Stimulated activated CD8-positive, alpha-beta memory T cell treated with anti-CD3 and anti-CD28 coated beads, Interleukin-15, amount 100 ng/mL, for 48 hours (primary cell): ENCODE results near the gene NUP42.
"Not testable (repeated sequence)": the region's sequence is repeated elsewhere in the genome, so short reads cannot be mapped to it uniquely, and the experiment has no call there.

Experiments
- DNase-seq, 2 donors: peaks; one replicate each; pipeline ENCODE4 v3.0.0-alpha.2; 2020; ENCODE audit warnings: low read depth in 2 of 2

The NUP42 gene, protein sequence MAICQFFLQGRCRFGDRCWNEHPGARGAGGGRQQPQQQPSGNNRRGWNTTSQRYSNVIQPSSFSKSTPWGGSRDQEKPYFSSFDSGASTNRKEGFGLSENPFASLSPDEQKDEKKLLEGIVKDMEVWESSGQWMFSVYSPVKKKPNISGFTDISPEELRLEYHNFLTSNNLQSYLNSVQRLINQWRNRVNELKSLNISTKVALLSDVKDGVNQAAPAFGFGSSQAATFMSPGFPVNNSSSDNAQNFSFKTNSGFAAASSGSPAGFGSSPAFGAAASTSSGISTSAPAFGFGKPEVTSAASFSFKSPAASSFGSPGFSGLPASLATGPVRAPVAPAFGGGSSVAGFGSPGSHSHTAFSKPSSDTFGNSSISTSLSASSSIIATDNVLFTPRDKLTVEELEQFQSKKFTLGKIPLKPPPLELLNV

DNA sequence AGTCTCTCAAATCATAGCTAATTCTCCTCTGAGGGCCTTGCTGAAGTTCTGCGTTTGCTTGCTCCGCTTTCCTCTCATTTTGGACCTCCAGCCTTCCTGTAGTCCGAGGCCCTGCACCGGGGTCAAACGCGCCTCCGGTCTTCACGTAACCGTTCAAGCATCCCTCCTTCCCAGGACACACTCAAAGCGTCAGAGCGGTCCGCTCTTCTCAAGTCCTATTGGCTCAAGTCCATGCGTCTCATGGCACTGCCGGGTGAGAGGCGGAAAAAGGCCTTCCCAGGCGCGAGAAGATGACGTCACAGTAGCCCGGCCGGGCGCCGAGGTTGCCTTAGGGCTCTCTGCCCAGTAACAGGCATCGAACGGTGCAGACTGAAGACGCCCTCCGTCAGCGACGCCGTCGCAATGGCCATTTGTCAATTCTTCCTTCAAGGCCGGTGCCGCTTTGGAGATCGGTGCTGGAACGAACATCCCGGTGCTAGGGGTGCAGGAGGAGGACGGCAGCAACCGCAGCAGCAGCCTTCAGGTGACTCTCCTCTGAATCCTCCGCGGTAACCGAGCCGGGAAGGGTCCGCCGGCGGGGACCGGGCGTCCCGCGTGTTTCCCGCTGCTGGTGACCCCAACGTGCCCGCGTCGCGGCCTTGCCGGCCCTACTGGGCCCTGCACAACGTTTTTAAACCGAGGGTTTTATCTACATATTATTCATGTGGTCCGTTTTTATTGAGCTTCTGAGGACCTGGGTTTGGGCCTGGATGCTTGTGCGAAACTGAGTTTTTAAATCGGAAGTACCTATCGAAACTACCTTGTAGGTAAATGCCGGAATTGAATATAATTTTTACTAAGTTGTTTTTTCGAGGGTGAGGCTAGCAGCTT is at the start of gene NUP42:
TSS of gene NUP42 (plus strand) at position 365 of the 870 bp plus-strand sequence. CDS start at position 403, 38 bp downstream.
- peak; percentile 94 to 95 for DNase-seq

DNA sequence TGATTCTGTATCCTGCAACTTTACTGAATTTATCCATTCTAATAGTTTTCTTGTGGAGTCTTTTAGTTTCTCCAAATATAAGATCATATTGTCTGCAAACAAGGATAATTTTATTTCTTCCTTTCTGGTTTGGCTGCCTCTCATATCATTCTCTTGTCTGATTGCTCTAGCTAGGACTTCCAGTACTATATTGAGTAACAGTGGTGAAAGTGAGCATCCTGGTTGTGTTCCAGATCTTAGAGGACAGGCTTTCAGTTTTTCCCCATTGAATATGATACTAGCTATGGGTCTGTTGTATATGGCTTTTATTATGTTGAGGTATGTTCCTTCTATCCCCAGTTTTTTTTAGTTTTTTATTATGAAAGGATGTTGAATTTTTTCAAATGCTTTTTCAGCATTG is 48.1 kb upstream of the NUP42 start:
- no peak for DNase-seq

DNA sequence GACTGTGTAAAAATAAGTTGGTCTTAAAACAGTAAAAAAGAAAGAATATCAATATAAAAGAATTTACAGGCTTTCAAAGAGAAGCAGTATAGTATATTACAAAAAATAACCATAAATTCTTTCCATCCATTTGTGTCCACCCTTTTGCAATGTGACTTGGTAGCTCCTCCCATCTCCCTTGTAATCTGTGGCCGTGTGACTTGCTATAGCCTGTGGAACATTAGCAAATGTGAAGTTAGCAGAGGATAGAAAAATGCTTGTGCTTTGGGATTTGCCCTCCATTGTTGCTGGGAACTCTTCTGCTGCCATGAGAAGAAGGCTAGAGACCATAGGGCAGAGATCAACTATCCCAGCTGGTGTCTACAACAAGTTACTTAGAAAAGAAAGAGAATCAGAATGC is 46.1 kb upstream of the NUP42 start:
- no peak for DNase-seq

DNA sequence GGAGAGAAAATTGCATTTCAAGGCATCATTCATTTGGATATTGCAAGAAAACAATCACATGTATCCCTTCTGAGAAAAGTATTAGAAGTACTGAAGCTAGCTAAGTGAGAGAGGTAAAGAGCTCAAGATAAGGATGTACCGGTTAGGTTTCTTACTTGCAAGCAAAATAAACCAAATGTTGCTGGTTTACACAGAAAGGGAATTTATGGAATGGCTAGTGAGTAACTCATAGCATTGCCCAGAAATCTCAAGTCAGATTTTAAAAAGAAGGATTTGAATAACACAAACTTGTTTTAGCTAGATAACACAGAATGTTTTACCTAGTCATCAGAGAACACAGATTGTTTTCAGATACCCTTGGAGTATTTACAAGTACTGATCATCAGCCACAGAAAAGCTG is 45.6 kb upstream of the NUP42 start:
- no peak for DNase-seq

DNA sequence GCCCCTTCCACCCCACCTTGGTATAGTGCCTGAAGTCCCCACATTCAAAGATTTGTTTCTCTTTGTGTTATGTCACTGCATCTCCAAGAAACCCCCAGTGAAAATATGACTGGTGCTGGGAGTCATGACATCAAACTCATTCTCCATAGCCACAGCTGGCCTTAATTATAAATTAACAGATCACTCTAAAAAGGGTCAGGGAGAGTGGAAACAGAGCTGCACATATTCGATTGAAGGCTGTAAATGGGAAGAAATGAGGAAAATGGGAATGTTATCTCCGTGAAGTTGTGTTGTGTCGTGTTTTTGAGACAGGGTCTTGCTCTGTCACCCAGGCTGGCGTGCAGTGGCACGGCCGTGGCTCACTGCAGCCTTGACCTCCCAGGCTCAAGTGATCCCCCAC is 24.2 kb upstream of the NUP42 start:
- DNase-seq = no peak

DNA sequence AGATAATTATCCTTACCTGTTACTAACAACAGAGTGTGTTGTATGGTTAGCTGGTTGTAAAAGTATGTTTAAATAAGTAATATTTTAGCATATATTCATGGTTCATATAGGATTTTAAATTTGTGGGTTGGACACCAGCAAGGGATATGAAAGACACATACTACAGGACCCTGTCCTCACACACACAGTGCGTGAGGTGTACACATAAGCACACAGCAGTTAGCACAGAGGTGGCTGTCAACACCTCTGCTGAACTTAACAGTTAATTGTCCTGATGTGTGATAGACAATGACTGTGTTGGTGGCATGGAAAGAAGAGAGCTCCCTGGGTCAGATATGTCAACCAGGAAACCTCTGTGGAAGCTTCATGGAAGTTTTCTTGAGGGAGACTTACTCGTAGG is 23.3 kb upstream of the NUP42 start:
- DNase-seq = no peak

DNA sequence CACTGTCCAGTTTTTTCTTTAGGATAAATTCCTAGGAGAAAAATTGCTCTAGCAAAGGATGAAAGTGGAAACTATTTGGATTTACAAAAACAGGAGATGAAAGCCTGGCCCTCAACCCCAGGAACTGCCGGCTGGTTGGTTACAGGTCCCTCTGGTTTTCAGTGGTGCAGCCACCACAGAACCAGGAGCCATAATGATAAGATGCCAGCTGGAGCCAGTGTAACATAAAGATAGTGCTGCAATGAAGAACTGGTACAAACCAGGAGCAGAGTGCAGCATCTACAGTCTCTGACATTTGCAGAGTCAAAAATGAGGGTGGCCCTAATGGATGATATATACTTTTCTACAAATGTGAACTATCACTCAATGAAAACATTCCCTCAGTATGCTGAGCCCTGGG is 20.4 kb upstream of the NUP42 start:
- no peak for DNase-seq

DNA sequence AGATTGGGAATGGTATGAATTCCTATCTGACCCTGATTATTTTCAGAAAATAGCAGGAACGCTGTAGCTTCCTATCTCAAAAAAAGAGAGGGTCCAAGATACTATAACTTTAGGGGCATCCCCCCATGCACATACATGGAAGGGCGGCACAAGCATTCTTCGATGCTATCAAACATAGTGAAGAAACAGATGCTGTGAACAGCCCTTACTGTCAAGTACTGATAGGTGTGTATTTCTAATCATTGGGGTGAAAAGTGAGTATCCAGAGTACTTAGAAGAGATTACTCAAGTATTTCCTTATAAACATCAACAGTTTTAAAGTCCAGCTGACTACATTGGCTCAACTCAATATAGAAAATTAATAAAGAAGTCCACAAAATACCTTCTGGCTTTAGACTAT is 17.0 kb upstream of the NUP42 start:
- DNase-seq = no peak

DNA sequence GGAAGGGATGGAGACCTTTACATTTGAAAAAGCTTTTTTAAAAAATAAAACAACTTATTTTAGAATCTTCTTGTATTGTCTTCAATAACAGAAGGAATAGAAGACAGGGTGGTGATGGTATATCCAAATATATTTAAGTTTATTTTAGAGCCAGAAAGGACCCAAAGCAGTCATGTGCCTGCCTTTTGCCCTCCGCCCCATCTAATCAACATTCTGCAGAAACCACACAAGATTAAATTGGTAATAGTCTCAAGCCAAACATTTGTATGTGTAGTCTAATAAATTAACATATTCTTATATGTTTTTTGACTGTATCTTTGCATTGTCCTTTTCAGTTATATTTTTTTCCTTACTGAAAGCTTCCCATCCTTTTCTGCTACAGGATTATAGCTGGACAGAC is 16.5 kb upstream of the NUP42 start:
- DNase-seq = no peak

DNA sequence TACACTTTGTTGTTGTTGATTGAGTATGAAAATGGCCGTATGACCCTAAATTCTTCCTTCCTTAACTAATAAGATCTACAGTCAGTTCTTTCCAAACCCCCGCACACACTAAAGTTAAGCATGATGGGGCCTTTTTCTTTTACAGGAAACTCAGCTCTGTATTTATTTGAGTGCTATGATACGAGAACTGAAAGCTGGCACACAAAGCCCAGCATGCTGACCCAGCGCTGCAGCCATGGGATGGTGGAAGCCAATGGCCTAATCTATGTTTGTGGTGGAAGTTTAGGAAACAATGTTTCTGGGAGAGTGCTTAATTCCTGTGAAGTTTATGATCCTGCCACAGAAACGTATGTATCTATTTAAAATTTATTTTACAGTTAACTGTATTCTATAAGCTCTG is 14.2 kb upstream of the NUP42 start:
- no peak for DNase-seq

DNA sequence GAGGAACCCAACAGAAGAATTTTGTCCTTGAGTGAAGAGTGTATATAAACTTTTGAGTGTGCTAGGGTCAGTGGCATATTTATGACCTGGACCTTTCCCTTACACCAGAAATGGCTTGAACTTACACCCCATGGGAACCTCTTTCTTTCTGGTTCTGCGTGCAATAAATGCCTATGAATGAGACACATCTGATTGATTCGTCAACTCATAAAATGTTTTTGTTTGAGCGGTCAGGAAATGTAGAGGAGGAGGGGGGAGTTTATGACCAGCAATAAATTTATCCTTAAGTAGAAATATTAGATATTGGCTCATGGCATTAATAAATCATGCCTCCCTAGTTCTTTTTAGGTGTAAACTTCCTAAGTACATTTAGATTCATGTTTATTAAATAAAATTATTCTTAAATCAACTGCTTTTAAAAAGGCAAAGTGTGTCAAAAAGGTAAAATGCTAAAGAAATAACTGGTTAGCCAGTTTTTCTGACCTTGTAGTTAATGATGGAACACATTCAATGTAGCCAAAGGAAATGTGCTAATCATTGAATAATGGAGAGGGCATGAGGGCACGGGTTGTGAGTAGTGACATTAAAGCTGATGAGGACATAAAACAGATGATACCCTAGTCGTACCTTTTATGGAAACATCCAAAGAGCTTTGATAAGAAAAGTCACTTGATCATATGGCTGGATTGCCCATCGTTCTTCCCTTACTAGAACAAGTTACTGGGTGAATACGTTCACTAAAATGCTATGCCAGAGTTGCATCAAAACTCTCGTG is 13.6 kb upstream of the NUP42 start:
- DNase-seq = no peak

DNA sequence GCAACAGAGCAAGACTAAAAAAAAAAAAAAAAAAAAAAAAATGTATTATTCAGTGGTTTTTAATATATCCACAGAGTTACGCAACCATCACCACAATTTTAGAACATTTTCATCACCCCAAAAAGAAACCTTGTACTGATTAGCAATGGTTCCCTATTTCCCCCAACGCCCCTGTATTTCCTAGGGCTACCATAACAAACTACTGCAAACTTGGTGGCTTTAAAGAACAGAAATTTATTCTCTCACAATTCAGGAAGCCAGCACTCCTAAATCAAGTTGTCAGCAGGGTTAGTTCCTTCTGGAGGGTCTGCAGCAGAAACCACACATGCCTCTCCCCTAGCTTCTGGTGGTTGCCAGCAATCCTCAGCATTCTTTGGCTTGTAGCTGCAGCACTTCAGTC is 5.9 kb upstream of the NUP42 start:
- DNase-seq = no peak

DNA sequence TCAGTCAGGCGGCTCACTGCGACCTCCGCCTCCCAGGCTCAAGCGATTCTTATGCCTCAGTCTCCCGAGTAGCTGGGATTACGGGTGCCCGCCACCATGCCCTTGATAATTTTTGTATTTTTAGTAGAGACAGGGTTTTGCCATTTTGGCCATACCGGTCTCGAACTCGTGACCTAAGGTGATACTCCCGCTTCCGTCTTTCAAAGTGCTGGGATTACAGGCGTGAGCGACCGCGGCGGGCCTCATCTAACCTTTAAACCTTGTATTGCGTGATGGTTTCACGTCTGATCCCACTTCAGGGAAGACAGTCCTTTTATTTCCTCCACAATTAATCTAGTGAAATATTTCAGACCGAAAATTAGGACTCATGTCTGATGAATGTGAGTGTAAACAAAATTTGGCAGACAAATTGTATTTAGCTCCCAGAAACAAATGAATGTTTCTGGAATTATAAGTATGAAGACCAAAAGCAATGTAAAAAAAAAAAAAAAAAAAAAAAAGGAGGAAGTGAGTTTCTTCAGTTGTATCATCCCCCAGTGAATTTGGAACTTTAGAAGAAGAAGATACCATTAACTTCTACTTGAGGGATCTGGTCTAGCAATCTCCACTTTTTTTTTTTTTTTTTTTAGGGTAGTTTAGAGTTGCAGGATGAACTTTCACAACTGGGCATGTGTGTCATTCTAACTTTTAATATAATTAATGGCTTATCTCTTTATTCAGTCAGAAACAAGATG is 1.6 kb downstream of the NUP42 start:
- DNase-seq = no peak

DNA sequence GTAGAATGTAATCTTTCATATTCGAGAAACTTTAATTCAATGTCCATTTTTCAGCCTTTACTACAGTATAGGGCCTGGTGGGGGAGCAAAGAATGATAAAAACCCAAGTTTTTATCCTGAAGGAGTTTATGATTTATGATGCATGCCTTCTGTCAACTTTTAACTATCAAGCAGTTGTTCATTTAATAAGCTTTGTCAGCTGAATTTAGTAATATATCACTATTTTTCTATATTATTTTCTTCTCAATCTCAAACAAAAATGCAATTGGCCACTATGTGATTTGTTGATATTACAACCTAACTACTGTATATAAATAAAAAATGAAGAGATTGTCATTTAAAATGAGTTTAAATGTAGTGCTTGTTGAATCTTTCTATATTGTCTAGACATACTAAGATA is 2.4 kb downstream of the NUP42 start:
- DNase-seq = no peak

DNA sequence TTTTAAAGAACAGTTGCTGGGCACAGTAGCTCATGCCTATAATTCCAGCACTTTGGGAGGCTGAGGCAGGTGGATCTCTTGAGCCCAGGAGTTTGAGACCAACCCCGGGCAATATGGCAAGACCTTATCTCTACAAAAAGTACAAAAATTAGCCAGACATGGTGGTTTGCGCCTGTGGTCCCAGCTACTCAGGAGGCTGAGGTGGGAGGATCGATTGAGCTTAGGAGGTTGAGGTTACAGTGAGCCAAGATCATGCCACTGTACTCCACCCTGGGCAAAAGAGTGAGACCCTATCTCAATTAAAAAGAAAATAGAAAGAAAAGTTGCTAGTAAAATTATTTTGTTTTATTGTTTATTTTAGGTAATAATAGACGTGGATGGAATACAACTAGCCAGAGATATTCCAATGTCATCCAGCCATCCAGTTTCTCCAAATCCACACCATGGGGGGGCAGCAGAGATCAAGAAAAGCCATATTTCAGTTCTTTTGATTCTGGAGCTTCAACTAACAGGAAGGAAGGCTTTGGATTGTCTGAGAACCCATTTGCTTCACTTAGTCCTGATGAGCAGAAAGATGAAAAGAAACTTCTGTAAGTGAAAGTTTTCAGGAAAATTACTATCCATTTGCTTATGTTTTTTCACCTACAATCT is 3.0 kb downstream of the NUP42 start:
- no peak for DNase-seq

DNA sequence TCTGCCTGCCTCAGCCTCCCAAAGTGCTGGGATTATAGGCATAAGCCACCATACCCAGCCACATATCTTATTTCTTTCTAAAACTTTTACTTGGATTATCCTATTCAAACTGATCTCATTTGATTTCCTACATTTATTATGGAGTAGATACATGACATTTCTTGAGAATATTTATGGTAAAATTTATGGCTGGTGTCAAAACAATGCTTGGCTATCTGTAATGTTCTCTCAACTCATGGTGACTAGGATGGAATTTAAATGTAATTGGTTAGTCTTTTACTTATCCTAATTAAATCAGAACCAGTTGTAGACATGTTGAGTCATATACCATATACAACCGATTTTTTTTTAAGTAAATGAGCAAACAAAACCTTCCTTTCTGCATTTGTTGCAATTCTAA is 4.1 kb downstream of the NUP42 start:
- DNase-seq = no peak

DNA sequence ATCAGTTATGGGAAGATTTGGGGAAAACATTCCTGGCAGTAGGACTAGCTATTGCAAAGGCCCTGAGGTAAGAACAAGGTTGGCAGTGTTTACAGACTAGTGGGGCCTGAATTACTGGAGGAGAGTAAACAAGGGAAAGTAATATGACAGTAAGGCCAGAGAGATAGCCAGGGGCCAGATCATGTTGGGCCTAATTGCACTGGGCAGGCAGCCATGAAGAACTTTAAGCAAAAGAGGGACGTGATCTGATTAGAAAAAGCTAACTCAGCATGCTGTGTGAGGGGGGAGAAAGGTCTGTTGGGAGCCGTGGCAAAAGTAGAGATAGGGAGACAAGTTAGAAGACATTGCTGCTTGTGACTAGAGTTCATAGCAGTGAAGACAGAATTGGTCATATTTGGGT is 9.2 kb downstream of the NUP42 start:
- DNase-seq = no peak

DNA sequence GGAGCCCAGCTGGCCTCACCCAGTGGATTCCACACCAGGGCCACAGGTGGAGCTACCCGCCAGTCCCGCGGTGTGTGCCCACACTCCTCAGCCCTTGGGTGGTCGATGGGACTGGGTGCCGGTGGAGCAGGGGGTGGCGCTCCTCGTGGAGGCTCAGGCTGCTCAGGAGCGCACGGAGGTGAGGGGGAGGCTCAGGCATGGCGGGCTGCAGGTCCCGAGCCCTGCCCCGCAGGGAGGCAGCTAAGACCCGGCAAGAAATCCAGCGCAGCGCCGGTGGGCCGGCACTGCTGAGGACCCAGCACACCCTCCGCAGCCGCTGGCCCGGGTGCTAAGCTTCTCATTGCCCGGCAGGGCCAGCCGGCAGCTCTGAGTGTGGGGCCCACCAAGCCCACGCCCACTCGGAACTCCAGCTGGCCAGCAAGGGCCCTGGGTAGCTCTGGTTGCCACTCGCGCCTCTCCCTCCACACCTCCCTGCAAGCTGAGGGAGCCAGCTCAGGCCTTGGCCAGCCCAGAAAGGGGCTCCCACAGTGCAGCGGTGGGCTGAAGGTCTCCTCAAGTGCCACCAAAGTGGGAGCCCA is 11.9 kb downstream of the NUP42 start:
- not testable (repeated sequence) for DNase-seq

DNA sequence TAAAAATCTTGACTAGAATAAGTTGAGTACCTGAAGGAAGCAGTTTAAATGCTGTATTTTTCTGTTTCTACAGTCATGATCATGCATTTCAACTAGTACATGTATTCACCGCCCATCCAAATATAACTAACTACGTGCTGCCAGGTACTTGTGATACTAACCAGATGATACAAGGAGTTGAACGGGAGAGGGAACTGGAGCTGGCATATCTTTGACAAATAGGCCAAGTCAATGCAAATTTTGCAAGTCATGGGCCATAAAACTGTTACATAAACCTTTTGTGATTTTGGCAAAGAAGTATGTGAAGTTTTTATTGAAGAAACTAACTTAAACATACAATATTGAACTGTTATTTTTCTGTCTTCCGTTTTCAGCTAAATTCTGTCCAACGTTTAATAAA is 14.5 kb downstream of the NUP42 start:
- DNase-seq = no peak

DNA sequence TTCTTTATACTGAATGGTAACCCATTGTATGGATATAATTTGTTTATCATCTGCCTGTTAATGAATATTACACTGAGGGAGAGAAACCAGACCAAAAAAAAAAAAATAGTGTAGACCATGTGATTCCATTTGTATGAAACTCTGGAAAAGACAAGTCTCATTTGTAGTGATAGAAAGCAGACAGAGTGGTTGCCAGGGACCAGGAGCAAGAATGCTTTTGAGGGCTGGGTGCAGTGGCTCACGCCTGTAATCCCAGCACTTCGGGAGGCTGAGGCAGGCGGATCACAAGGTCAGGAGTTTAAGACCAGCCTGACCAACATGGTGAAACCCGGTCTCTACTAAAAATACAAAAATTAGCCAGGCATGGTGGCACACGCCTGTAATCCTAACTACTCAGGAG is 15.9 kb downstream of the NUP42 start:
- not testable (repeated sequence) for DNase-seq

DNA sequence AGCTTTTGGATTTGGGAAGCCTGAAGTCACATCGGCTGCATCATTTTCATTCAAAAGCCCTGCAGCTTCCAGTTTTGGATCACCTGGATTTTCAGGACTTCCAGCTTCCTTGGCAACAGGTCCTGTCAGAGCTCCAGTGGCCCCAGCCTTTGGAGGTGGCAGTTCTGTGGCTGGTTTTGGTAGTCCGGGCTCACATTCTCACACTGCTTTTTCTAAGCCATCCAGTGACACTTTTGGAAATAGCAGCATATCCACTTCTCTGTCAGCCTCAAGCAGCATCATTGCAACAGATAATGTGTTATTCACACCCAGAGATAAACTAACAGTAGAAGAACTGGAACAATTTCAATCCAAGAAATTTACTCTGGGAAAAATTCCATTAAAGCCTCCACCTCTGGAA is 18.5 kb downstream of the NUP42 start:
- DNase-seq = no peak
